Activated CD4-positive, alpha-beta T cell treated with anti-CD3 and anti-CD28 coated beads, Interleukin-2, amount 50 U/mL, for 16 hours (primary cell): ENCODE data around the gene CLCN1.
"Not testable (repeated sequence)": the region's sequence is repeated elsewhere in the genome, so short reads cannot be mapped to it uniquely, and the experiment has no call there.

Source experiments
- DNase-seq: peaks from one replicate; pipeline ENCODE4 v3.0.0-alpha.2; 2020

CLCN1 gene

GRCh38 chr7:143388051-143388450 is 72.1 kb downstream of the CLCN1 start:
- DNase-seq, result no peak

GRCh38 chr7:143388491-143389101 is 72.7 kb downstream of the CLCN1 start:
- DNase-seq, result no peak

GRCh38 chr7:143389316-143390103 is 73.6 kb downstream of the CLCN1 start:
- DNase-seq, result no peak

GRCh38 chr7:143390104-143390772 is 74.3 kb downstream of the CLCN1 start:
- no peak for DNase-seq

- no peak for DNase-seq
Observed at GRCh38 chr7:143390773-143391317, 74.9 kb downstream of the CLCN1 start.

GRCh38 chr7:143391462-143392404 is 75.8 kb downstream of the CLCN1 start:
- no peak for DNase-seq

GRCh38 chr7:143392427-143392826 is 76.5 kb downstream of the CLCN1 start:
- not testable (repeated sequence) for DNase-seq

GRCh38 chr7:143392875-143393266 is 77.0 kb downstream of the CLCN1 start:
- no peak for DNase-seq

- no peak for DNase-seq
Observed at GRCh38 chr7:143393267-143394041, 77.5 kb downstream of the CLCN1 start.

- no peak for DNase-seq
Observed at GRCh38 chr7:143394068-143394467, 78.2 kb downstream of the CLCN1 start.

GRCh38 chr7:143394777-143395176 is 78.9 kb downstream of the CLCN1 start:
- no peak for DNase-seq

- DNase-seq, result no peak
Observed at GRCh38 chr7:143395187-143396149, 79.6 kb downstream of the CLCN1 start.

- DNase-seq, result no peak
Observed at GRCh38 chr7:143396182-143396581, 80.3 kb downstream of the CLCN1 start.

GRCh38 chr7:143396625-143397556 is 81.0 kb downstream of the CLCN1 start:
- no peak for DNase-seq

GRCh38 chr7:143397710-143398530 is 82.0 kb downstream of the CLCN1 start:
- no peak for DNase-seq

- no peak for DNase-seq
Observed at GRCh38 chr7:143398616-143399015, 82.7 kb downstream of the CLCN1 start.

- no peak for DNase-seq
Observed at GRCh38 chr7:143399151-143399550, 83.2 kb downstream of the CLCN1 start.

- DNase-seq, result no peak
Observed at GRCh38 chr7:143399642-143400041, 83.7 kb downstream of the CLCN1 start.
